ENCODE results near the gene NOP14.

Gene NOP14

DNA sequence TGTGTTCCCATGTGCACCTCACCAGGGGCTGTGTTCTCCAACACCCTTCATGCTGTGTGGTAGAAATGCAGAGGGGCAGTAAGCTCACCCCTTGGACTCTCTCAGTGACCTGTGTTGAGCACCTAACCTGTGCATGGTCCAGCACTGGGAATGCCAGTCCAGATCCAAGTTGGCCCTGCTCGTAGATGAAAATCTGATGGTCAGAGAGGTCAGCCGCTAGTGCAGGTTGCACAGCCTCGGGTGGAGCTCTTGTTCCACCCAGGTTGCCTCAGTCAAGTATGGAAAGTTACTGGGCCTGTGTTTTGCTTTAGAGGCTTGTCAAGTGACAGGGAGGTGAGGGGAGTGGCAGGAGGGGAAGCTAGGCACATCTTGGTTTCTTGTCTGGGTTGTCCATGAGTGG is 51.3 kb downstream of the NOP14 start:
- no peak for DNase-seq (ENCODE audit: extremely low spot score)
- POLR2A ChIA-PET, result interaction anchor here (0.8 kb wide), 1 partner anchor 254 kb away, joined by 3 read pairs; no protein-coding TSS in a partner anchor
- no peak for TF ChIP-seq TARDBP (IDR thresholded peaks at IDR 0.05)
- TF ChIP-seq BHLHE40 (IDR thresholded peaks at IDR 0.05; ENCODE audit: borderline replicate concordance), result no peak
- TF ChIP-seq SP1 (IDR thresholded peaks at IDR 0.05), result no peak
- TF ChIP-seq SUZ12 (IDR thresholded peaks at IDR 0.05), result no peak
- TF ChIP-seq, protein P1, sequence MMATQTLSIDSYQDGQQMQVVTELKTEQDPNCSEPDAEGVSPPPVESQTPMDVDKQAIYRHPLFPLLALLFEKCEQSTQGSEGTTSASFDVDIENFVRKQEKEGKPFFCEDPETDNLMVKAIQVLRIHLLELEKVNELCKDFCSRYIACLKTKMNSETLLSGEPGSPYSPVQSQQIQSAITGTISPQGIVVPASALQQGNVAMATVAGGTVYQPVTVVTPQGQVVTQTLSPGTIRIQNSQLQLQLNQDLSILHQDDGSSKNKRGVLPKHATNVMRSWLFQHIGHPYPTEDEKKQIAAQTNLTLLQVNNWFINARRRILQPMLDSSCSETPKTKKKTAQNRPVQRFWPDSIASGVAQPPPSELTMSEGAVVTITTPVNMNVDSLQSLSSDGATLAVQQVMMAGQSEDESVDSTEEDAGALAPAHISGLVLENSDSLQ (IDR thresholded peaks at IDR 0.05), result no peak
- no peak for TF ChIP-seq LEF1 (IDR thresholded peaks at IDR 0.05; ENCODE audit: borderline replicate concordance)
- no peak for TF ChIP-seq FOXM1 (IDR thresholded peaks at IDR 0.05; ENCODE audit: borderline replicate concordance)
- no peak for TF ChIP-seq HDGF (IDR thresholded peaks at IDR 0.05; ENCODE audit: borderline replicate concordance)
- no peak for TF ChIP-seq ZNF384 (IDR thresholded peaks at IDR 0.05)
- no peak for TF ChIP-seq CTBP1 (IDR thresholded peaks at IDR 0.05; ENCODE audit: borderline replicate concordance)
- no peak for TF ChIP-seq ARNT (IDR thresholded peaks at IDR 0.05)
- TF ChIP-seq ELF4 (IDR thresholded peaks at IDR 0.05), result no peak
- no peak for TF ChIP-seq FOXK2 (IDR thresholded peaks at IDR 0.05)
- CTCF ChIA-PET, result no interaction called here

DNA sequence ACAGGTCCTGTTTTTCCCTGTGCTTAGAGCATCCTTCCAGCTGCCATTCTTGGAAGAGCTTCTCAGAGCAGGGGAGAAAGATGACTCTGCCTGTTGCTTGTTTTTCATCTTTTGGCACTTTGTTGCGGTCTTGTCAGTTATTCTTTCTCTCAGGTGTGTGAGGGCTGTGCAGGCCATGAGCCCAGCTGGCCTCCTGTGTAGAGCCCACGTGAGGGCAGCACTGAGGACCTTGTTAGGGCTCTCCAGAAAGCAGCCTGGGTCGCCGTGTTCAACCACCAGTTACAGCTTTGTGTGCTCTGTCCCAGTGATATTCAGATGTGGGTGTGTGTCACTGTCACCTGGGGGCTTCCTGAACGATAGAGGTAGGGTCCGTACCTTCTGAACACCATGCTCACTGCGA is 52.8 kb downstream of the NOP14 start:
- POLR2A ChIA-PET, result interaction anchor here (1.1 kb wide), 1 partner anchor 25 kb away, joined by 3 read pairs; no protein-coding TSS in a partner anchor
- DNase-seq (ENCODE audit: extremely low spot score), result no peak
- TF ChIP-seq FOXM1 (IDR thresholded peaks at IDR 0.05; ENCODE audit: borderline replicate concordance) (no peak), TARDBP (IDR thresholded peaks at IDR 0.05) (no peak), CTBP1 (IDR thresholded peaks at IDR 0.05; ENCODE audit: borderline replicate concordance) (no peak), FOXA1 (IDR thresholded peaks at IDR 0.05) (no peak), L3MBTL2 (conservative IDR thresholded peaks at IDR 0.05) (no peak), ELF4 (IDR thresholded peaks at IDR 0.05) (no peak), HDGF (IDR thresholded peaks at IDR 0.05; ENCODE audit: borderline replicate concordance) (no peak)
- TF ChIP-seq, protein P1 (IDR thresholded peaks at IDR 0.05), result no peak
- CTCF ChIA-PET, result interaction anchor here (1.2 kb wide), 1 partner anchor 25 kb away, joined by 3 read pairs; no protein-coding TSS in a partner anchor

- TF ChIP-seq NFRKB (IDR thresholded peaks at IDR 0.05), result no peak
- TF ChIP-seq ELF4 (IDR thresholded peaks at IDR 0.05), result no peak
- CTCF ChIA-PET, result no interaction called here
- no peak for DNase-seq (ENCODE audit: extremely low spot score)
- POLR2A ChIA-PET, result no interaction called here
These were observed 53.6 kb downstream of the NOP14 start for GRCh38 chr4:2909583-2909982.

GRCh38 chr4:2908686-2909085 is 54.5 kb downstream of the NOP14 start:
- no peak for DNase-seq (ENCODE audit: extremely low spot score)
- ChIA-PET CTCF (interaction anchor here (1.1 kb wide), 1 partner anchor 145 kb away, joined by 4 read pairs; no protein-coding TSS in a partner anchor), POLR2A (no interaction called here)
- TF ChIP-seq TARDBP (IDR thresholded peaks at IDR 0.05), result no peak
- TF ChIP-seq BHLHE40 (IDR thresholded peaks at IDR 0.05; ENCODE audit: borderline replicate concordance), result no peak
- TF ChIP-seq FOXA1 (IDR thresholded peaks at IDR 0.05), result no peak
- no peak for TF ChIP-seq ARNT (IDR thresholded peaks at IDR 0.05)

DNA sequence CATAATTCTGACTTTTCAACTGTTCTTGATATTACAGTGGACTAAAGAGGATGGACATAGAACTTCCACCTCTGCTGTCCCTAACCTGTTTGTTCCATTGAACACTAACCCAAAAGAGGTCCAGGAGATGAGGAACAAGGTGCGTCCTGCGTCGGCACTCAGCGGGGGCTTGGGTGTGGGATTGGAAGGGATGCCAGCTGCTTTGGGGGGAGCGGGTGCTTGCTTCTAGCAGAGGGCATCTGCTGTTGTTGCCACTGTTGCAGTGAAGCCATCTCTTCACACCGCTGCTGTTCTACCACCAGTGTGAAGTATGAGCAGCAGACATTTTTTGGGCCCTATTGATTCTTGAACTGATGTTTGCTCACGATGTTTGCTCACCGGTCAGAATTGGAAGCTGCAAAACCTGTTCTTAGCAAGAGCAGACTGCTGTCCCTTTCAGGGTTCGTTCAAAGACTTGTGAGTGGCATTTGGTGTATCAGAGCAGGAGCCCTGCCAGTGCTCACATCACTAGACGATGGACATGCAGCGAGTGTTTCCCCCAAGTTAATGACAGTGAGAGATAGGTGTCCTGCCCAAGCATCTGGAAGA is 55.4 kb downstream of the NOP14 start:
- TF ChIP-seq ELF4 (IDR thresholded peaks at IDR 0.05) (no peak), L3MBTL2 (conservative IDR thresholded peaks at IDR 0.05) (no peak), FOXA1 (IDR thresholded peaks at IDR 0.05) (no peak), TARDBP (IDR thresholded peaks at IDR 0.05) (no peak), LEF1 (IDR thresholded peaks at IDR 0.05; ENCODE audit: borderline replicate concordance) (no peak), ZNF384 (IDR thresholded peaks at IDR 0.05) (no peak), FOXK2 (IDR thresholded peaks at IDR 0.05) (no peak), SUZ12 (IDR thresholded peaks at IDR 0.05) (no peak), NFRKB (IDR thresholded peaks at IDR 0.05) (no peak), FOXM1 (IDR thresholded peaks at IDR 0.05; ENCODE audit: borderline replicate concordance) (no peak), CTBP1 (IDR thresholded peaks at IDR 0.05; ENCODE audit: borderline replicate concordance) (no peak), SP1 (IDR thresholded peaks at IDR 0.05) (no peak), BHLHE40 (IDR thresholded peaks at IDR 0.05; ENCODE audit: borderline replicate concordance) (no peak), ARNT (IDR thresholded peaks at IDR 0.05) (no peak), HDGF (IDR thresholded peaks at IDR 0.05; ENCODE audit: borderline replicate concordance) (no peak)
- TF ChIP-seq, protein P1 (IDR thresholded peaks at IDR 0.05), result no peak
- DNase-seq (ENCODE audit: extremely low spot score), result no peak
- ChIA-PET CTCF (interaction anchor here (1.1 kb wide), 1 partner anchor 144 kb away, joined by 4 read pairs; no protein-coding TSS in a partner anchor), POLR2A (no interaction called here)

- no peak for TF ChIP-seq CTBP1 (IDR thresholded peaks at IDR 0.05; ENCODE audit: borderline replicate concordance)
- DNase-seq (ENCODE audit: extremely low spot score), result no peak
- ChIA-PET CTCF (no interaction called here), POLR2A (no interaction called here)
These were observed 56.0 kb downstream of the NOP14 start for GRCh38 chr4:2907226-2907625.

DNA sequence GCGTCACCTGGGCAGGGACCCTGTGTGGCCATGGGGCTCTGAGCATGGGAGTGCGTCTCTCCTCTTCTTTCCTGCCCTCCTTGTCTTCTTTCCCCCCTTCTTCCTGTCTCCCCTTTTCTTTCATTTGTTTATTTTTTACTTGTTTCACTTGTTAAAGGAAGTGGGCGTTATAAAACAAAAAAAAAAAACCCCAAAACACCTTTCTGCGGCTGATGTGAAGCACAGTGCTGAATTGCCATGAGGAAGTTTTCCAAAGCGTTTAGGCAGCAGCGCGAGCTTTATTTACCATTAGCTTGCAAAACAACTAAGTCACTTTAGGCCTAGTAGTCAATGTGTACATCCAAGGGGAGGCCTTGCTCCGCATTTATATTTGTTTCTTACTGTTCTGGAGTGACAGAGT is 57.0 kb downstream of the NOP14 start:
- DNase-seq (ENCODE audit: extremely low spot score), result no peak
- POLR2A ChIA-PET, result no interaction called here
- CTCF ChIA-PET, result no interaction called here
- TF ChIP-seq FOXA1 (IDR thresholded peaks at IDR 0.05) (no peak), L3MBTL2 (conservative IDR thresholded peaks at IDR 0.05) (no peak), SP1 (IDR thresholded peaks at IDR 0.05) (no peak), BHLHE40 (IDR thresholded peaks at IDR 0.05; ENCODE audit: borderline replicate concordance) (no peak), TARDBP (IDR thresholded peaks at IDR 0.05) (no peak), NFRKB (IDR thresholded peaks at IDR 0.05) (no peak), LEF1 (IDR thresholded peaks at IDR 0.05; ENCODE audit: borderline replicate concordance) (no peak), HDGF (IDR thresholded peaks at IDR 0.05; ENCODE audit: borderline replicate concordance) (no peak), SUZ12 (IDR thresholded peaks at IDR 0.05) (no peak)
